ENCODE data around the gene GNG11. TPM values are rescaled to one million over a fixed set of nuclear protein-coding genes. Genes with fewer than 3 reads are reported as not detected.

The GNG11 gene
- total and polyA plus RNA-seq, 2 donors (not counting 3 experiments of a cell fraction or from before 2014, with no cell fraction given) = 92.3 to 208 TPM

DNA sequence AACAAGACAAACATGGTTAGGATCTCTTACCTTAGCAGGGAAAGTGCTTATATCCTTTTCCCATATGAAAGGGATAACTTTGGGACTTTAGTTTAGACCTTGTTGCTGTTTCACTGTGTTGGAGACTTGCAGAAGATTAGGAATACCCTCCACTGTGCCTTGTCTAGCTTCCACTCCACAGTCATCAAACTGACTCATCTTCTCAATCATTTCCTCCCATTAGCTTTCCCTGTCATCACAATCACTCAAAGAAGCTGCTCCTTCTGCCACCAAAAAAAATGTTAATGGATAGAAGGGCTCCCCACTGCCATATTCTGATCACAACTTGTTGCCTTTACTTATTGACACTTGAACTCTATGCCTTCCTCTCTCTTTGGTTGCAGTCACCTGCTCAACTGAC lies 16.8 kb downstream of the GNG11 start:
- TF ChIP-seq JUN (IDR thresholded peaks at IDR 0.05; ENCODE audit: borderline replicate concordance, insufficient read depth, insufficient read length, low read depth) (peak; percentile 33), POLR2A (IDR thresholded peaks at IDR 0.05; ENCODE audit: low read depth, low read length) (no peak), POLR2AphosphoS5 (IDR thresholded peaks at IDR 0.05; ENCODE audit: insufficient read depth, low read depth, low read length) (no peak), FOS (IDR thresholded peaks at IDR 0.05; ENCODE audit: borderline replicate concordance, insufficient read depth, low read length) (peak; percentile 80), GATA2 (IDR thresholded peaks at IDR 0.05; ENCODE audit: insufficient read depth, insufficient read length, low read depth, low read length) (peak; percentile 35)
- intact Hi-C loops (cut with micrococcal nuclease) (no loop called here), dilution Hi-C loops (cut with MboI; ENCODE audit: extremely low pct_ligation_motif_present, low sequenced_read_pairs) (no loop called here)
- CTCF ChIA-PET = interaction anchor here (2.2 kb wide), 1 partner anchor 16 kb away, joined by 8 read pairs; the partner anchor contains the start of gene GNG11
- BruUV-seq (replicated peaks) = no TSS peak
- FAIRE-seq (peak; percentile 26), DNase-seq (ENCODE audit: low read depth, low spot score) (peak; percentile 46)
- no peak overlapping the region for H3K4me3 ChIP-seq (replicated peaks in 1 of 3; ENCODE audit: insufficient read depth in 1 of 3, low read depth in 1 of 3, low read length in 3 of 3)
- peaks cover 37% of the 10 kb centered on the region for H3K4me1 ChIP-seq (ENCODE audit: control insufficient read depth, extremely low read depth, insufficient read depth, low read length)
- H3K79me2 ChIP-seq (ENCODE audit: control insufficient read depth, insufficient read depth, low read length) = no peaks in the 10 kb centered on the region
- H3K27ac ChIP-seq (ENCODE audit: insufficient read depth, low read depth, low read length) = no peak overlapping the region
- H2AFZ ChIP-seq (ENCODE audit: low read depth, low read length) = no peak overlapping the region
- H3K27me3 ChIP-seq (ENCODE audit: control insufficient read depth in 2 of 2, insufficient read depth in 2 of 2, low read length in 2 of 2) = no peaks in the 10 kb centered on the region
- H3K9me1 ChIP-seq (replicated peaks; ENCODE audit: control insufficient read depth, extremely low read depth, insufficient read depth, low read length) = no peaks in the 10 kb centered on the region
- no peaks in the 10 kb centered on the region for H3K9me3 ChIP-seq (replicated peaks; ENCODE audit: control insufficient read depth, insufficient read depth, low read length)
- no peaks in the 10 kb centered on the region for H4K20me1 ChIP-seq (replicated peaks; ENCODE audit: control insufficient read depth, extremely low read depth, insufficient read depth, low read length)
- H3K36me3 ChIP-seq (ENCODE audit: control insufficient read depth in 2 of 2, extremely low read depth in 1 of 2, insufficient read depth in 2 of 2, low read length in 2 of 2) = no peaks in the 10 kb centered on the region
- POLR2A ChIA-PET = interaction anchor here (1.2 kb wide), 1 partner anchor 16 kb away, joined by 3 read pairs; no protein-coding TSS in a partner anchor
- H3K4me2 ChIP-seq (ENCODE audit: insufficient read depth, low read length) = no peak overlapping the region
- no peak overlapping the region for H3K9ac ChIP-seq (replicated peaks; ENCODE audit: extremely low read depth, insufficient read depth, low read length)

DNA sequence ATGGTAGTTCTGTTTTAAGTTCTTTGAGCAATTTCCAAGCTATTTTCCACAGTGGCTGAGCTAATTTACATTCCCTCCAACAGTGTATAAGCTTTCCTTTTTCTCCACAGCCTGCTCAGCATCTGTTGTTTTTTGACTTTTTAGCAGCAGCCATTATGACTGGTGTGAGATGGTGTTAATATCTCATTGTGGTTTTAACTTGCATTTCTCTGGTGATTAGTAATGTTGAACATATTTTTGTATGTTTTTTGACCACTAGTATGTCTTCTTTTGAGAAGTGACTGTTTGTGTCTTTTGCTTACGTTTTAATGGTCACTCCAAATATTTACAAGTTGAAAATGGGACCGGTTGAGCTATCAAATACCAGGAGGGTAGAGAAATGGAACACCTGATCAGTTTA lies 20.4 kb downstream of the GNG11 start:
- dilution Hi-C loops (cut with MboI; ENCODE audit: extremely low pct_ligation_motif_present, low sequenced_read_pairs) (no loop called here), intact Hi-C loops (cut with micrococcal nuclease) (loop anchor here (10.0 kb wide), 1 partner anchor 1307 kb away; no protein-coding TSS in a partner anchor)
- Histone ChIP-seq H3K27ac (ENCODE audit: insufficient read depth, low read depth, low read length) (no peak overlapping the region), H3K4me3 (replicated peaks in 1 of 3; ENCODE audit: insufficient read depth in 1 of 3, low read depth in 1 of 3, low read length in 3 of 3) (no peak overlapping the region), H3K9me1 (replicated peaks; ENCODE audit: control insufficient read depth, extremely low read depth, insufficient read depth, low read length) (no peaks in the 10 kb centered on the region), H3K9me3 (replicated peaks; ENCODE audit: control insufficient read depth, insufficient read depth, low read length) (no peaks in the 10 kb centered on the region), H3K4me2 (ENCODE audit: insufficient read depth, low read length) (no peak overlapping the region), H3K9ac (replicated peaks; ENCODE audit: extremely low read depth, insufficient read depth, low read length) (no peak overlapping the region), H3K27me3 (ENCODE audit: control insufficient read depth in 2 of 2, insufficient read depth in 2 of 2, low read length in 2 of 2) (no peaks in the 10 kb centered on the region), H2AFZ (ENCODE audit: low read depth, low read length) (no peak overlapping the region), H3K36me3 (ENCODE audit: control insufficient read depth in 2 of 2, extremely low read depth in 1 of 2, insufficient read depth in 2 of 2, low read length in 2 of 2) (no peaks in the 10 kb centered on the region), H3K79me2 (ENCODE audit: control insufficient read depth, insufficient read depth, low read length) (no peaks in the 10 kb centered on the region), H4K20me1 (replicated peaks; ENCODE audit: control insufficient read depth, extremely low read depth, insufficient read depth, low read length) (no peaks in the 10 kb centered on the region), H3K4me1 (ENCODE audit: control insufficient read depth, extremely low read depth, insufficient read depth, low read length) (peaks cover 70% of the 10 kb centered on the region)
- no TSS peak for BruUV-seq (replicated peaks)
- ChIA-PET POLR2A (no interaction called here), CTCF (no interaction called here)
- no peak for FAIRE-seq
- TF ChIP-seq MYC (IDR thresholded peaks at IDR 0.05; ENCODE audit: low read depth, low read length) = no peak
- DNase-seq (ENCODE audit: low read depth, low spot score) = no peak
